Esophagus squamous epithelium (tissue), 4 donors: ENCODE measurements around the gene PGP.

Source experiments
- POLR2A ChIP-seq, 4 donors: fragments of 450-650 bp; IDR thresholded peaks; one replicate each; pipeline ENCODE4 v1.6.1; 2017; ENCODE audit warnings: antibody characterized with exemption in 4 of 4, mild to moderate bottlenecking in 4 of 4, moderate library complexity in 3 of 4
- TF ChIP-seq, protein P1 (sequence below), 6 experiments: fragments of 450-650 bp in 4 of 6; fragments of 200-600 bp in 2 of 6; sonication (generic) in 2 of 6; IDR thresholded peaks; one replicate each; pipeline ENCODE4 v1.5.1; 2016 to 2019; ENCODE audit warnings: antibody characterized with exemption in 6 of 6, mild to moderate bottlenecking in 4 of 6, moderate library complexity in 4 of 6

- TF ChIP-seq, protein P1, sequence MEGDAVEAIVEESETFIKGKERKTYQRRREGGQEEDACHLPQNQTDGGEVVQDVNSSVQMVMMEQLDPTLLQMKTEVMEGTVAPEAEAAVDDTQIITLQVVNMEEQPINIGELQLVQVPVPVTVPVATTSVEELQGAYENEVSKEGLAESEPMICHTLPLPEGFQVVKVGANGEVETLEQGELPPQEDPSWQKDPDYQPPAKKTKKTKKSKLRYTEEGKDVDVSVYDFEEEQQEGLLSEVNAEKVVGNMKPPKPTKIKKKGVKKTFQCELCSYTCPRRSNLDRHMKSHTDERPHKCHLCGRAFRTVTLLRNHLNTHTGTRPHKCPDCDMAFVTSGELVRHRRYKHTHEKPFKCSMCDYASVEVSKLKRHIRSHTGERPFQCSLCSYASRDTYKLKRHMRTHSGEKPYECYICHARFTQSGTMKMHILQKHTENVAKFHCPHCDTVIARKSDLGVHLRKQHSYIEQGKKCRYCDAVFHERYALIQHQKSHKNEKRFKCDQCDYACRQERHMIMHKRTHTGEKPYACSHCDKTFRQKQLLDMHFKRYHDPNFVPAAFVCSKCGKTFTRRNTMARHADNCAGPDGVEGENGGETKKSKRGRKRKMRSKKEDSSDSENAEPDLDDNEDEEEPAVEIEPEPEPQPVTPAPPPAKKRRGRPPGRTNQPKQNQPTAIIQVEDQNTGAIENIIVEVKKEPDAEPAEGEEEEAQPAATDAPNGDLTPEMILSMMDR (IDR thresholded peaks at IDR 0.05) = no peak
- TF ChIP-seq POLR2A (IDR thresholded peaks at IDR 0.05) = no peak
Observed at GRCh38 chr16:2165861-2166260, 48.8 kb downstream of the PGP start.
